Endothelial cell of umbilical vein (primary cell): ENCODE results near the gene C2CD3. TPM values are rescaled to one million over a fixed set of nuclear protein-coding genes. Genes with fewer than 3 reads are reported as not detected.

Experiments
- BruUV-seq: library from RNA; stranded (reverse); fragments of 400-500 nt; replicated peaks from 2 replicates; lab custom pipeline; 2021; lab: Mats Ljungman, UMichigan
- CTCF ChIA-PET: fragments of 300-600, 350-600 bp; sonication (Branson Sonifier 250); formaldehyde crosslinking; loops from one replicate; lab custom pipeline; 2021; ENCODE audit warnings: antibody characterized with exemption, inconsistent platforms; lab: Charles Lee
- POLR2A ChIA-PET: fragments of 300-600, 350-600 bp; sonication (Branson Sonifier 250); formaldehyde crosslinking; loops from one replicate; lab custom pipeline; 2021; ENCODE audit warnings: antibody characterized with exemption, inconsistent platforms; lab: Charles Lee
- DNase-seq: peaks from one replicate; pipeline ENCODE4 v3.0.0-alpha.2; 2011; ENCODE audit warnings: low read depth, low spot score
- FAIRE-seq: peaks from 2 replicates; lab custom pipeline; 2011; peaks lifted over from hg19 to GRCh38; lab: Jason Lieb, UNC
- H2AFZ ChIP-seq: 2 replicates; pipeline ENCODE4 v1.6.0; 2012; ENCODE audit warnings: low read depth, low read length, control low read depth, inconsistent platforms
- H3K27ac ChIP-seq: 2 replicates; pipeline ENCODE4 v1.5.1; 2011; ENCODE audit warnings: low read depth, mild to moderate bottlenecking, control low read depth, low read length, moderate library complexity; ENCODE audit not compliant: insufficient read depth
- H3K27me3 ChIP-seq, 2 experiments: 2 replicates each; pipeline versions ENCODE4 v1.6.0 to v1.6.1; 2011; ENCODE audit warnings: low read length in 2 of 2, mixed read lengths in 1 of 2; ENCODE audit not compliant: control insufficient read depth in 2 of 2, insufficient read depth in 2 of 2
- H3K36me3 ChIP-seq, 2 experiments: 2 replicates in 1 of 2; 3 replicates in 1 of 2; pipeline ENCODE4 v1.5.1; 2011; ENCODE audit warnings: low read length in 2 of 2, mild to moderate bottlenecking in 1 of 2, moderate library complexity in 1 of 2; ENCODE audit not compliant: control insufficient read depth in 2 of 2, insufficient read depth in 2 of 2; ENCODE audit errors: extremely low read depth in 1 of 2
- H3K4me1 ChIP-seq: 3 replicates; pipeline ENCODE4 v1.5.1; 2011; ENCODE audit warnings: mild to moderate bottlenecking, low read length; ENCODE audit not compliant: control insufficient read depth, insufficient read depth; ENCODE audit errors: extremely low read depth
- H3K4me2 ChIP-seq: 2 replicates; pipeline ENCODE4 v1.6.1; 2011; ENCODE audit warnings: low read length, control low read depth, mixed read lengths; ENCODE audit not compliant: insufficient read depth
- H3K4me3 ChIP-seq, 3 experiments: fragments of 200-600 bp in 1 of 3; sonication (generic), shearing (Covaris generic) in 1 of 3; replicated peaks in 1 of 3; 2 replicates each; pipeline ENCODE4 v1.5.1; 2011 to 2016; ENCODE audit warnings: control low read depth in 3 of 3, low read length in 3 of 3, mild to moderate bottlenecking in 2 of 3, inconsistent platforms in 1 of 3, low read depth in 1 of 3, moderate library complexity in 1 of 3; ENCODE audit not compliant: insufficient read depth in 1 of 3
- H3K79me2 ChIP-seq: 2 replicates; pipeline ENCODE4 v1.6.0; 2012; ENCODE audit warnings: low read length, inconsistent platforms; ENCODE audit not compliant: control insufficient read depth, insufficient read depth
- H3K9ac ChIP-seq: replicated peaks from 2 replicates; pipeline ENCODE3; 2011; ENCODE audit warnings: low read length, control low read depth; ENCODE audit not compliant: insufficient read depth; ENCODE audit errors: extremely low read depth
- H3K9me1 ChIP-seq: replicated peaks from 3 replicates; pipeline ENCODE4 v1.6.0; 2011; ENCODE audit warnings: mild to moderate bottlenecking, low read length; ENCODE audit not compliant: control insufficient read depth, insufficient read depth; ENCODE audit errors: extremely low read depth
- H3K9me3 ChIP-seq: replicated peaks from 2 replicates; pipeline ENCODE4 v1.5.1; 2012; ENCODE audit warnings: low read length, inconsistent platforms; ENCODE audit not compliant: control insufficient read depth, insufficient read depth
- H4K20me1 ChIP-seq: replicated peaks from 2 replicates; pipeline ENCODE3; 2011; ENCODE audit warnings: mild to moderate bottlenecking, low read length; ENCODE audit not compliant: control insufficient read depth, insufficient read depth; ENCODE audit errors: extremely low read depth
- CTCF ChIP-seq, 2 donors: IDR thresholded peaks; 1 replicate in 1 of 2; 2 replicates in 1 of 2; pipeline ENCODE4 v1.5.1; 2011; ENCODE audit warnings: low read length in 2 of 2, mild to moderate bottlenecking in 2 of 2, moderate library complexity in 2 of 2, control low read depth in 1 of 2, inconsistent platforms in 1 of 2, low read depth in 1 of 2; ENCODE audit not compliant: insufficient read depth in 1 of 2; ENCODE audit errors: extremely low read depth in 1 of 2
- EZH2 ChIP-seq: IDR thresholded peaks from 2 replicates; pipeline ENCODE4 v1.6.1; 2012; ENCODE audit warnings: borderline replicate concordance, low read depth, mild to moderate bottlenecking, moderate library complexity, low read length, inconsistent platforms; ENCODE audit not compliant: severe bottlenecking
- FOS ChIP-seq: IDR thresholded peaks from 2 replicates; pipeline ENCODE4 v1.6.1; 2011; ENCODE audit warnings: mild to moderate bottlenecking, low read length, moderate library complexity, borderline replicate concordance; ENCODE audit not compliant: insufficient read depth
- GATA2 ChIP-seq: IDR thresholded peaks from 2 replicates; pipeline ENCODE4 v1.7.0; 2011; ENCODE audit warnings: low read depth, mild to moderate bottlenecking, moderate library complexity, mixed read lengths, low read length; ENCODE audit not compliant: insufficient read length, insufficient read depth
- JUN ChIP-seq: IDR thresholded peaks from 2 replicates; pipeline ENCODE4 v1.6.1; 2011; ENCODE audit warnings: borderline replicate concordance, low read depth; ENCODE audit not compliant: insufficient read length, insufficient read depth
- MAX ChIP-seq: IDR thresholded peaks from 2 replicates; pipeline ENCODE4 v1.6.1; 2011; ENCODE audit not compliant: insufficient read depth, insufficient read length
- MYC ChIP-seq: IDR thresholded peaks from one replicate; pipeline ENCODE4 v1.6.1; 2011; ENCODE audit warnings: mild to moderate bottlenecking, low read depth, low read length
- POLR2A ChIP-seq: IDR thresholded peaks from 2 replicates; pipeline ENCODE4 v1.6.1; 2012; ENCODE audit warnings: low read depth, mild to moderate bottlenecking, control low read depth, low read length
- POLR2AphosphoS5 ChIP-seq: IDR thresholded peaks from 2 replicates; pipeline ENCODE4 v1.6.1; 2012; ENCODE audit warnings: low read depth, mild to moderate bottlenecking, control low read depth, low read length, moderate library complexity; ENCODE audit not compliant: insufficient read depth
- dilution Hi-C: fragments of 300-500 bp; cut with MboI; formaldehyde crosslinking; loops from one replicate; pipeline ENCODE4 v1.15.0; 2019; ENCODE audit warnings: low sequenced_read_pairs; ENCODE audit not compliant: extremely low pct_ligation_motif_present
- intact Hi-C: fragments of 100-400 bp; cut with micrococcal nuclease; formaldehyde crosslinking; loops from one replicate; pipeline ENCODE4 v1.10.0; 2022
- polyA plus RNA-seq, 4 experiments: library from polyadenylated mRNA; depleted of rRNA in 3 of 4; stranded (reverse) in 3 of 4; unstranded in 1 of 4; fragments of >200 nt; gene quantifications; 2 replicates each; pipeline versions ENCODE4 v1.2.1 to v1.2.3, GENCODE V29; 2011 to 2012; ENCODE audit warnings: missing spikeins in 1 of 4
- total RNA-seq: library from RNA; stranded (reverse); gene quantifications from 2 replicates; pipeline ENCODE4 v1.2.3, GENCODE V29; 2021

Gene C2CD3
- total and polyA plus RNA-seq, 2 donors (not counting 3 experiments of a cell fraction or from before 2014, with no cell fraction given), result 12.9 to 36.6 TPM

GRCh38 chr11:74017631-74018030, 153.2 kb downstream of the C2CD3 start:
- H3K36me3 ChIP-seq, result peaks cover 0 to 11% of the 10 kb centered on the region in 2 experiments
- no peaks in the 10 kb centered on the region for H4K20me1 ChIP-seq
- ChIA-PET POLR2A (no interaction called here), CTCF (no interaction called here)
- no peak overlapping the region for H2AFZ ChIP-seq
- no peak overlapping the region for H3K4me3 ChIP-seq
- no peaks in the 10 kb centered on the region for H3K9me3 ChIP-seq
- intact Hi-C loops (no loop called here), dilution Hi-C loops (no loop called here)
- DNase-seq (no peak), FAIRE-seq (no peak)
- H3K79me2 ChIP-seq, result no peaks in the 10 kb centered on the region
- H3K4me1 ChIP-seq, result no peaks in the 10 kb centered on the region
- H3K4me2 ChIP-seq, result no peak overlapping the region
- BruUV-seq, result no TSS peak
- TF ChIP-seq POLR2A (no peak), MYC (no peak), MAX (no peak), POLR2AphosphoS5 (no peak), CTCF (IDR thresholded peaks at IDR 0.05; ENCODE audit: extremely low read depth in 1 of 2, insufficient read depth in 1 of 2, low read depth in 1 of 2, low read length in 2 of 2) (no peak), EZH2 (no peak), JUN (no peak), FOS (no peak), GATA2 (no peak)
- H3K27me3 ChIP-seq, result no peaks in the 10 kb centered on the region
- no peak overlapping the region for H3K27ac ChIP-seq
- H3K9ac ChIP-seq, result no peak overlapping the region
- no peaks in the 10 kb centered on the region for H3K9me1 ChIP-seq
